ENCODE data around the gene CTXN1. TPM values are rescaled to one million over a fixed set of nuclear protein-coding genes. Genes with fewer than 3 reads are reported as not detected.

Gene CTXN1
- total and polyA plus RNA-seq, 2 of the 4 experiments (the other 2 are of a cell fraction), result 0.36 to 7.4 TPM

DNA sequence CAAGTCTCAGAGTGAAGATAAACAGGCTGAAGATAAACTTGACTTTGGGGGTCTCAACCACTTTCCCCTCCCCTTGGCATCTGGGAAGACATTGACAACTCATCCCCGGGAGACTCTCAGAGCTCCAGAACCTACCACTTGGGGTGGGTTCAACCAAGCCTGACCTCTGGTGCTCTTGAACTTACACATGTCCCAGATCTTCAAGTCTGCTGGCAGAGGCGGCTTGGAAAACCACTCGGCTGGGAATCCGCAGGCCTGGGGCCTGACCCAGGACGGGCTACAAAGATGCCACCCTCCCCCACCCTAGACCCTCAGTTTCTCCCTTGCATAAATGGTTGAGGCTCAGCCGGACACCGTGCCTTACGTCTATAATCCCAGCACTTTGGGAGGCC is 37.1 kb downstream of the CTXN1 start:
- ChIA-PET CTCF (interaction anchor here (0.9 kb wide), 1 partner anchor 15 kb away, joined by 3 read pairs; the partner anchor contains the start of gene MAP2K7), POLR2A (ENCODE audit: unreplicated experiment) (no interaction called here)
- in situ Hi-C loops (cut with MboI; ENCODE audit: low sequenced_read_pairs), result no loop called here
- Histone ChIP-seq H2AK9ac (replicated peaks; ENCODE audit: low read depth, low read length, poor library complexity) (peak overlapping the region; percentile 94), H2AK5ac (ENCODE audit: low read depth, low read length) (peak overlapping the region; percentile 70), H2AFZ (replicated peaks; ENCODE audit: low read length, poor library complexity) (peak overlapping the region; percentile 91), H3K79me1 (ENCODE audit: low read depth in 1 of 2, low read length in 2 of 2) (peaks cover 6 to 31% of the 10 kb centered on the region in 2 experiments), H3K27ac (ENCODE audit: insufficient read depth, low read length) (peak overlapping the region; percentile 40; the same call in 1 of the 2 replicates), H3K27me3 (ENCODE audit: control insufficient read depth, insufficient read depth, low read length) (no peaks in the 10 kb centered on the region), H2BK15ac (ENCODE audit: low read depth, low read length) (no peak overlapping the region), H3K4me1 (ENCODE audit: control insufficient read depth, insufficient read depth, low read length) (peaks cover 4% of the 10 kb centered on the region; the same call in 1 of the 2 replicates), H4K91ac (ENCODE audit: insufficient read depth, low read depth, low read length) (peak overlapping the region; percentile 52; the same call in 1 of the 2 replicates), H3K9me3 (ENCODE audit: control insufficient read depth, insufficient read depth, low read length) (no peaks in the 10 kb centered on the region), H3K14ac (replicated peaks; ENCODE audit: low read depth, low read length) (peak overlapping the region; percentile 89), H3K56ac (ENCODE audit: extremely low read depth, insufficient read depth, low read length) (0 out of 2 replicates have a peak overlapping the region, but pooled peaks have one; percentile 3), H3K36me3 (ENCODE audit: control insufficient read depth, insufficient read depth, low read length) (no peaks in the 10 kb centered on the region), H3K4me3 (ENCODE audit: insufficient read depth, low read depth, low read length) (peak overlapping the region; percentile 79), H3K4me2 (ENCODE audit: low read depth, low read length) (peak overlapping the region; percentile 79), H4K8ac (ENCODE audit: low read depth in 2 of 2, low read length in 2 of 2) (peak overlapping the region; percentile 81 to 89), H3K18ac (ENCODE audit: low read depth, low read length) (no peak overlapping the region), H3K9me1 (ENCODE audit: insufficient read depth, low read length) (0 out of 2 replicates have a peak, but pooled peaks cover 2% of the 10 kb centered on the region), H2BK5ac (ENCODE audit: low read depth, low read length, poor library complexity, severe bottlenecking) (peak overlapping the region; percentile 35), H4K5ac (ENCODE audit: low read depth, low read length) (no peak overlapping the region), H3K9ac (ENCODE audit: low read depth, low read length) (peak overlapping the region; percentile 73), H2BK20ac (ENCODE audit: low read depth, low read length) (no peak overlapping the region), H3K23ac (ENCODE audit: low read depth, low read length) (peak overlapping the region; percentile 31; the same call in 1 of the 2 replicates), H3K4ac (ENCODE audit: low read depth, low read length) (peak overlapping the region; percentile 58), H2BK120ac (ENCODE audit: low read depth, low read length) (peak overlapping the region; percentile 36; the same call in 1 of the 2 replicates), H4K20me1 (ENCODE audit: insufficient read depth, low read length) (no peaks in the 10 kb centered on the region)
- dilution Hi-C loops (cut with HindIII; ENCODE audit: low sequenced_read_pairs, unreplicated experiment), result no loop called here
- BruUV-seq (replicated peaks), result no TSS peak
- no peak for TF ChIP-seq RAD21 (IDR thresholded peaks at IDR 0.05; ENCODE audit: low read length)
- TF ChIP-seq CEBPB (IDR thresholded peaks at IDR 0.05; ENCODE audit: low read depth, low read length), result no peak
- TF ChIP-seq, protein P1, sequence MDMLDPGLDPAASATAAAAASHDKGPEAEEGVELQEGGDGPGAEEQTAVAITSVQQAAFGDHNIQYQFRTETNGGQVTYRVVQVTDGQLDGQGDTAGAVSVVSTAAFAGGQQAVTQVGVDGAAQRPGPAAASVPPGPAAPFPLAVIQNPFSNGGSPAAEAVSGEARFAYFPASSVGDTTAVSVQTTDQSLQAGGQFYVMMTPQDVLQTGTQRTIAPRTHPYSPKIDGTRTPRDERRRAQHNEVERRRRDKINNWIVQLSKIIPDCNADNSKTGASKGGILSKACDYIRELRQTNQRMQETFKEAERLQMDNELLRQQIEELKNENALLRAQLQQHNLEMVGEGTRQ (IDR thresholded peaks at IDR 0.05; ENCODE audit: low read depth, low read length), result no peak
- no peak for TF ChIP-seq NFE2L2 (IDR thresholded peaks at IDR 0.05; ENCODE audit: low read depth, low read length)
- TF ChIP-seq MXI1 (IDR thresholded peaks at IDR 0.05; ENCODE audit: borderline replicate concordance, low read depth, low read length), result no peak
- TF ChIP-seq, protein P2, sequence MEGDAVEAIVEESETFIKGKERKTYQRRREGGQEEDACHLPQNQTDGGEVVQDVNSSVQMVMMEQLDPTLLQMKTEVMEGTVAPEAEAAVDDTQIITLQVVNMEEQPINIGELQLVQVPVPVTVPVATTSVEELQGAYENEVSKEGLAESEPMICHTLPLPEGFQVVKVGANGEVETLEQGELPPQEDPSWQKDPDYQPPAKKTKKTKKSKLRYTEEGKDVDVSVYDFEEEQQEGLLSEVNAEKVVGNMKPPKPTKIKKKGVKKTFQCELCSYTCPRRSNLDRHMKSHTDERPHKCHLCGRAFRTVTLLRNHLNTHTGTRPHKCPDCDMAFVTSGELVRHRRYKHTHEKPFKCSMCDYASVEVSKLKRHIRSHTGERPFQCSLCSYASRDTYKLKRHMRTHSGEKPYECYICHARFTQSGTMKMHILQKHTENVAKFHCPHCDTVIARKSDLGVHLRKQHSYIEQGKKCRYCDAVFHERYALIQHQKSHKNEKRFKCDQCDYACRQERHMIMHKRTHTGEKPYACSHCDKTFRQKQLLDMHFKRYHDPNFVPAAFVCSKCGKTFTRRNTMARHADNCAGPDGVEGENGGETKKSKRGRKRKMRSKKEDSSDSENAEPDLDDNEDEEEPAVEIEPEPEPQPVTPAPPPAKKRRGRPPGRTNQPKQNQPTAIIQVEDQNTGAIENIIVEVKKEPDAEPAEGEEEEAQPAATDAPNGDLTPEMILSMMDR (conservative IDR thresholded peaks at IDR 0.05; ENCODE audit: low read depth, low read length), result no peak
- no peak for TF ChIP-seq SMC3 (IDR thresholded peaks at IDR 0.05; ENCODE audit: low read depth, low read length)
- TF ChIP-seq RCOR1 (IDR thresholded peaks at IDR 0.05; ENCODE audit: insufficient replicate concordance, low read length), result no peak
- no peak for TF ChIP-seq BHLHE40 (IDR thresholded peaks at IDR 0.05; ENCODE audit: low read depth, low read length)
- TF ChIP-seq FOS (IDR thresholded peaks at IDR 0.05; ENCODE audit: low read depth, low read length), result no peak
- no peak for TF ChIP-seq MAFK (IDR thresholded peaks at IDR 0.05; ENCODE audit: low read depth, low read length)
- TF ChIP-seq CHD1 (IDR thresholded peaks at IDR 0.05; ENCODE audit: low read depth, low read length), result no peak
- TF ChIP-seq POLR2A (IDR thresholded peaks at IDR 0.05; ENCODE audit: low read depth, low read length), result no peak
- DNase-seq (no peak), ATAC-seq (ENCODE audit: low read depth) (peak; percentile 3)
- intact Hi-C loops (cut with micrococcal nuclease), result no loop called here
- WGBS, 2 experiments (ENCODE audit: extremely low coverage in 2 of 2, insufficient read length in 1 of 2), result 55% methylated on average over 4 of the region's 8 CpGs; no CpG with 5 or more reads in 1 of the 2 experiments

Data from IMR-90 (cell line).